GM18505 (cell line): Measurements from ENCODE around the gene WWOX.

Source experiments
- ATAC-seq: cut with Tn5 transposase; IDR thresholded peaks from one replicate; pipeline ENCODE4 v1.9.1; 2021; ENCODE audit not compliant: unreplicated experiment
- POLR2A ChIP-seq: IDR thresholded peaks from 4 replicates; pipeline ENCODE4 v1.6.1; 2011; ENCODE audit warnings: borderline replicate concordance; ENCODE audit not compliant: insufficient read depth, insufficient read length; ENCODE audit errors: extremely low read depth

The WWOX gene

GRCh38 chr16:78773291-78773702 lies 673.8 kb downstream of the WWOX start:
- TF ChIP-seq POLR2A = no peak
- no peak for ATAC-seq

DNA sequence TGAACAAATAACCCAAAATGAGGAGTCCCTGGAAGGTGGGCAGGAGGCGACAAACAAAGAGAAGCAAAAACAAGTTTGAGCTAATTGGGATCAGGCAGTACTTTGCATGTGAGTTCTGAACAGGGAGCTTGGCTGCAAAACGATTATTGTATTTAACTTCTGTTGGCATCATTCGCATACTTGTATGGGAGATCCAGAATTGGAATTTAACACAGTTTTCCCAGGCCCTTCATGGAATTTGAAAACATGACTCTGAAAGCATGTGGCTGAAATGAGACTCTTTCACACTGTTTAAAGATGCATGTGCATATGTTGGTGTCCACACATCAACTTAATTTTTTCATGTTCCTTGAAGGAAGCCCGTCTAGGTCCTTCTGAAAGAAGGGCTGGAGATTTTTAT lies 674.3 kb downstream of the WWOX start:
- TF ChIP-seq POLR2A = no peak
- no peak for ATAC-seq

DNA sequence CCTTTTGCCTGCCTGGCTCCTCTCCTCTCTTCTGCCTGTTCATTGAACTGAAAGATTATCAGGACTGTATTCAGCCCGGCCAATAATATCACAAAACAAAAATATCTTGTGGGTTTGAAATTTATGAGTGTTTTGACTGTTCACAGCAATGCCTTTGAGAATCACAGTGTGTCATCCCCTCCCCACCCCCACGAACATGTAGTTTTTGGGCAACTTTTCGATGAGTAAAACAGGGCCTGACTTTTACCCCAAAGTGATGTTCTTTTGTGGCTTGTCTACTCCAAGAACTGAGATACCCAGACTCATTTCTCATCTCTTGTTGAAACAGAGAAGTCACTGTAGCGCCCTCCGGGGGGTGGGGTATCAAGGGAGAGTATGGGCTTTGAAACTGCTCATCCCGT lies 675.7 kb downstream of the WWOX start:
- TF ChIP-seq POLR2A = no peak
- ATAC-seq = no peak

DNA sequence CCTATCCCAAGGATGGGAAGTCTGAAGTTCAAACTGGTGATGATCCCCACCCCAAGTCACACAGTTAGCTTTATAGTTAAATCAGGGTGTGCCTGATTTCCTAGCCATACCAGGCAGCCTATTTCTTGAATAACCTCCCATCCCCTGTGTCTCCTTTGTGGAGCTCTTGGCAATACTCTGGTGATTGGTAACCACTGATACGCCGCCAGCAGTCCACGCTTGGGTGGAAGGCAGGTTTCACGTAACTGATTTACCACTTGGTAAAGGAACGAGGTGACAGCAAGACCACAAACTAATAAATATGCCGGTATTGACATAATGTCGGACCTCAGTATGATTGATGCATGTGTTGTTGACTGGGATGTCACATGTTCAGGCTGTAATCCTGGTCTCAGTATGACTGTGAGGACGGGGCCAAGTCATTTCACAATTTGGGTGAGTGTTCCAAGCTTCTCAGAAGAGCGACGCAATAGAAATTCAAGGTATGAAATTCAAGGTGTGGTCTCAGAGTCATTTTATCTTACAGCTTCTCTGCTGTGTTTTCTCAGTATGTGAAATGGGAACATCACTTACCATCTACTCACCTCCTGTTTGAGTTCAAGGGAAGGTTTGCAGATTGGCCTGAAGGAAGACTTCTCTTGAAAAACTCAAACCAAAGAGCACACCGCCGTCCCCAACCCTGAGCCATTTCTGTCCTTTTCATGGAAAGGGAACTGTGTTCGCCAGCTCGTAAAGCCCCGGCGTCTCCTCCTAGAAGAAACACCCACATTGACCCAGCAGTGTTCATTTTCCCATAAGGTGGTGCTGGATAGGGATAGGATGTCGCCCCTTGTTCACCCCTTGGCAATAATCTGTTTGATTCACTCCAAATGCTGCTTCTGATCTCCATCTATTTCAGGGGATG lies 678.9 kb downstream of the WWOX start:
- ATAC-seq = no peak

DNA sequence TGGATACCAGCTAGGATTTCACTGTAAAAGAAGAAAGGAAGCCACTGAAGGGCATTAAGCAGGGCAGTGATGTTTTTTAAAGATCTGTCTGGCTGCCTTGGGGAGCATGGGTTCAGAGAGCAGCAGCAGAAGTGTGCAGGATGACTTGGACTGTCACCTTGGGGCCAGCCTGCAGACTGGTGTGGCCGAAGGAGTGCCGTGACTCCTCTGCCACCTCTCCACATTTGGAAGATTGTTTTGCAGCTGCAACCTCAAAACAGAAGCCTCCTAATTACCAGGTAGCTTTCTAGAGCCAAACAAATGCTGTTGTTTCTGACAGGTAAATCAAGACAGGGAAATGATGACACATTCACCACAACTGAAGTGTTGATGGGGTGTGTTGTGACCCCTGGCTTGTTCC lies 681.4 kb downstream of the WWOX start:
- TF ChIP-seq POLR2A = no peak
- no peak for ATAC-seq

More for the DNA sequence above, 678.9 kb downstream of the WWOX start:
- TF ChIP-seq POLR2A = no peak

- TF ChIP-seq POLR2A = no peak
- no peak for ATAC-seq
Observed at GRCh38 chr16:78782572-78782971, 683.1 kb downstream of the WWOX start.

DNA sequence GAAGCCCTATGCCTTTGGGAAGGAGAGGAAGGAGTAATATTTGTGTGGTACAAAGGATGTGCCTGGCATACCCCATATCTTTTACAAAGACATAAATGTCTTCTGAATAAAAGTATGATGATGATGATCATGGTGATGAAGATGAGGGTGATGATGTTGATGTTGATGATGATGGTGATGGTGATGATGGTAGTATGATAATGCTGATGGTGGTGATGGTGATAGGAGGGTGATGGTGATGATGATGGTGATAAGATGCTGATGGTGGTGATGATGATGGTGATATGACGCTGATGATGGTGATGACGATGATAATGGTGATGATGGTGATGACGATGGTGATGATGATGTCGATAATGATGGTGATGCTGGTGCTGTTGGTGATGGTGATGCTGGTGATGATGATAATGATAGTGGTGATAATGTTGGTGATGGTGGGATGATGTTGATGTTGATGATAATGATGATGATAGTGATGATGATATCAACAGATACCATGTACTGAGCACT lies 684.2 kb downstream of the WWOX start:
- no peak for TF ChIP-seq POLR2A
- no peak for ATAC-seq

DNA sequence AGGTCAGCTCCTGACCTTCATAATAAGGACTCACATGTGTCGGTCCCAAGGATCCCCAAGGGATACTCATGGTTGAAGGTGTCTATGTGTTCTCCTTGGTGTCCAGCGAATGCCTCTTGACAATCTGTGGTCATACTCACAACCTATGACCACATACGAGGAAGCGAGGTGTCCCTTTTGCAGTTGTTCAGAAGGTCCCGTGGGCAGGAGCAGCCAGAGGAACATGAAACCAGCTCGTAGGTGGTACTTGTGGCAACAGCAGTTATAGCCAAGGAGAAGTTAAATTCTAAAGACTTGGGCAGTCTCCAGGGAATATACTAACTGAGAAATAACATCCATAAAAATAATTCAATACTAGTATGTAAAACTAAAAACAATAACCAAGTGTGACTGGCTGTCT lies 685.3 kb downstream of the WWOX start:
- ATAC-seq = no peak
- no peak for TF ChIP-seq POLR2A

- TF ChIP-seq POLR2A = no peak
- ATAC-seq = no peak
Observed at GRCh38 chr16:78785218-78785617, 685.8 kb downstream of the WWOX start.

DNA sequence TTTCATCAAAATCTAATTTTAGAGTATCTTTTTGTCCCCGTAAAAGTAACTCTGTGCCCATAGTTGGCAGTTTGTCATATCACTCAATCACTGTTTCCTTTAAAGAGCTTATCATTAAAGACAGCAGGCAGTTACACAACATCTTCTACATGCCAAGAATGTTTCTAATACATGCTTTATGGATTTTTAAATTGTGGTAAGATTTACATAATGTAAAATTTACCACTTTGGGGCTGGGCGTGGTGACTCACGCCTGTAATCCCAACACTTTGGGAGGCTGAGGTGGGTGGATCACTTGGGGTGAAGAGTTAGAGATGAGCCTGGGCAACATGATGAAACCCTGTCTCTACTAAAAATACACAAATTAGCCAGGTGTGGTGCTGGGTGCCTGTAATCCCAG lies 687.2 kb downstream of the WWOX start:
- no peak for TF ChIP-seq POLR2A
- no peak for ATAC-seq

DNA sequence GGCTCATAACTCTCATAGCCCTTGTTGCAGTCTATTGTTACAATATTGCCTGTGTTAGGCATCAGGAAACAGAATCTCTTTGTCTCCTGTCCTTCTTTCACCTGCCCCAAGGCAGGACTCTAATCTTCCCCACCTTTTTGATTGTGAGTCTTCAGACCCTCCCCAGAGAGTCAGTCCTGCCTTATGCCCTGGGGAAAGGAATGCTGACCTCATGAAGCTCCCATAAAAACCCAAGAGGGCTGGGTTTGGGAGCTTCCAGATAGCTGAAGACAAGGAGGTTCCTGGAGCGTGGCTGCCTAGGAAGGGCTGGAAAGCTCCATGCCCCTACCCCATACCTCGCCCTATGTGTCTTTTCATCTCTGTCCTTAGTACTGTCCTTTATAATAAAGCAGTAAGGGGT lies 688.8 kb downstream of the WWOX start:
- ATAC-seq = no peak
- no peak for TF ChIP-seq POLR2A

DNA sequence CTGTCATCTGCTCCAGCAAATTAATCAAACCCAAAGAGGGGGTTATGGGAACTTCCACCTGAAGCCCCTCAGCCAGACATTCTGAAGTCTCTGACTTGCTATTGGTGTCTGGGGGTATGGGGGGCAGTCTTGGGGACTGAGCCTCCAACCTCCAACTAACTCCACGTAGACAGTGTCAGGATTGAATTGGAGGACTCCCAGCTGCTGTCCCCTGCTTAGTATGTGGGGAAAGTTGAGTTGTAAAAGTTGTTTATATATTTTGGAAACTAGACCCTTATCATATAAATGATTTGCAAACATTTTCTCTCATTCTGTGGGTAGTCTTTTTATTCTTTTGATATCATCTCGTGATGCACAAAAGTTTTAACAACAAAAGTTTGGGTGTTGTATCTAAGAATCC lies 689.2 kb downstream of the WWOX start:
- ATAC-seq = no peak
- no peak for TF ChIP-seq POLR2A

DNA sequence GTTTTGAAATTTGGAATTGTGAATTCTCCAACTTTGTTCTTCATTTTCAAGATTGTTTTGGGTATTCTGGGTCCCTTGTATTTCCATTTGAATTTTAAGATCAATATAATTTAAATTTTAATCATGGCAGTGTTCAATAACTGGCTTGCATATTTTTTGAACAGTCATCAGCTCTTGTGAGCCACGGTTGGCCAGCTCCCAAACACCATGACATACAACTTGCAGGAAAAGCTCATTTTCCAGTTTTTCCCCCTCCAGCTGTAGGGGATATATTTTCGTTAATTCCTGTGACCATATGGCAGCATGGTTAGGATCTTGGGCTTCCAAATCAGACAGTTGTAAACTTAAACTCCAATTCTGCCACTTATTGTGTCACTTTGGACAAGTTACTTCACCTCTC lies 690.1 kb downstream of the WWOX start:
- no peak for ATAC-seq
- TF ChIP-seq POLR2A = no peak

- no peak for ATAC-seq
- no peak for TF ChIP-seq POLR2A
Observed at GRCh38 chr16:78791011-78791410, 691.6 kb downstream of the WWOX start.
